HepG2 (cell line): ENCODE data around the gene CLBA1. TPM values are rescaled to one million over a fixed set of nuclear protein-coding genes. Genes with fewer than 3 reads are reported as not detected.

Experiments
- ATAC-seq: fragments of 200-7000 bp; cut with Tn5 transposase; 3 replicates; pipeline ENCODE4 v1.9.1; 2020; ENCODE audit warnings: mild to moderate bottlenecking, moderate library complexity
- BruUV-seq: library from RNA; stranded (reverse); fragments of 400-500 nt; replicated peaks from 2 replicates; lab custom pipeline; 2021; lab: Mats Ljungman, UMichigan
- CTCF ChIA-PET: fragments of 300-600 bp; formaldehyde crosslinking; extraction: SDS; loops from one replicate; lab custom pipeline; 2021; ENCODE audit warnings: low total read pairs, inconsistent platforms, low intra/inter-chr PET ratio; lab: Yijun Ruan, JAX
- POLR2A ChIA-PET: fragments of 350-600 bp; sonication (Branson Sonifier 250); formaldehyde crosslinking; loops from one replicate; lab custom pipeline; 2020; ENCODE audit warnings: antibody characterized with exemption, inconsistent platforms; lab: Yijun Ruan, JAX
- DNase-seq: peaks from one replicate; pipeline ENCODE4 v3.0.0-alpha.2; 2015; ENCODE audit warnings: low spot score
- FAIRE-seq: peaks from 3 replicates; lab custom pipeline; 2011; peaks lifted over from hg19 to GRCh38; lab: Jason Lieb, UNC
- H2AFZ ChIP-seq: one replicate; pipeline ENCODE4 v1.6.1; 2011; ENCODE audit warnings: low read length, inconsistent platforms
- H3K27ac ChIP-seq: fragments of 300-600 bp; 3 replicates; pipeline ENCODE4 v1.8.0; 2011; ENCODE audit warnings: mixed run types, mild to moderate bottlenecking, mixed read lengths, low read length, inconsistent platforms; ENCODE audit not compliant: insufficient read depth; ENCODE audit errors: extremely low read length
- H3K27me3 ChIP-seq, 2 experiments: fragments of 200-600 bp in 1 of 2; 2 replicates in 1 of 2; 3 replicates in 1 of 2; pipeline versions ENCODE4 v1.6.0 to v1.8.0; 2011; ENCODE audit warnings: low read length in 2 of 2, mild to moderate bottlenecking in 2 of 2, moderate library complexity in 2 of 2, inconsistent platforms in 1 of 2; ENCODE audit not compliant: insufficient read depth in 2 of 2, control insufficient read depth in 1 of 2
- H3K36me3 ChIP-seq, 2 experiments: fragments of 200-600 bp in 1 of 2; replicated peaks in 1 of 2; 2 replicates in 1 of 2; 3 replicates in 1 of 2; pipeline versions ENCODE4 v1.5.1 to v1.8.0; 2011; ENCODE audit warnings: low read length in 2 of 2, inconsistent platforms in 1 of 2; ENCODE audit not compliant: insufficient read depth in 2 of 2, control insufficient read depth in 1 of 2
- H3K4me1 ChIP-seq: 2 replicates; pipeline ENCODE4 v1.5.1; 2012; ENCODE audit warnings: low read length, inconsistent platforms; ENCODE audit not compliant: insufficient read depth
- H3K4me2 ChIP-seq: 2 replicates; pipeline ENCODE4 v1.6.0; 2011; ENCODE audit warnings: low read depth, low read length, inconsistent platforms
- H3K4me3 ChIP-seq, 3 experiments: fragments of 200-600 bp in 1 of 3; sonication (generic), shearing (Covaris generic) in 1 of 3; replicated peaks in 1 of 3; 2 replicates each; pipeline ENCODE4 v1.5.1; 2011 to 2016; ENCODE audit warnings: low read length in 3 of 3, inconsistent platforms in 2 of 3, low read depth in 2 of 3, mild to moderate bottlenecking in 2 of 3, control low read depth in 1 of 3, mixed read lengths in 1 of 3; ENCODE audit not compliant: insufficient read depth in 1 of 3
- H3K79me2 ChIP-seq: one replicate; pipeline ENCODE4 v1.6.1; 2011; ENCODE audit warnings: low read length, inconsistent platforms; ENCODE audit not compliant: insufficient read depth
- H3K9ac ChIP-seq: 2 replicates; pipeline ENCODE4 v1.6.0; 2011; ENCODE audit warnings: mild to moderate bottlenecking, low read depth, low read length, inconsistent platforms; ENCODE audit not compliant: insufficient read depth
- H3K9me3 ChIP-seq: 2 replicates; pipeline ENCODE4 v1.5.1; 2012; ENCODE audit warnings: mild to moderate bottlenecking, low read length
- H4K20me1 ChIP-seq: 2 replicates; pipeline ENCODE4 v1.6.0; 2011; ENCODE audit warnings: inconsistent platforms, mild to moderate bottlenecking, low read length, moderate library complexity; ENCODE audit not compliant: insufficient read depth
- EP300 ChIP-seq, 3 experiments: sonication (generic) in 1 of 3; formaldehyde crosslinking in 1 of 3; IDR thresholded peaks; 2 replicates each; pipeline versions ENCODE4 v1.5.1 to v1.6.1; 2011 to 2020; ENCODE audit warnings: low read depth in 2 of 3, low read length in 2 of 3, borderline replicate concordance in 1 of 3, improper control_type of control experiment in 1 of 3, mild to moderate bottlenecking in 1 of 3, missing genetic modification reagents in 1 of 3, moderate library complexity in 1 of 3
- GPN1 ChIP-seq: sonication (generic); formaldehyde crosslinking; IDR thresholded peaks from 2 replicates; pipeline ENCODE4 v1.5.1; 2020; ENCODE audit warnings: missing genetic modification reagents, borderline replicate concordance
- NFE2 ChIP-seq: sonication (generic); formaldehyde crosslinking; IDR thresholded peaks from 2 replicates; pipeline ENCODE4 v1.4.0; 2020; ENCODE audit warnings: missing genetic modification reagents
- NR2F6 ChIP-seq, 2 experiments: IDR thresholded peaks; 2 replicates each; pipeline ENCODE4 v1.6.1; 2016; ENCODE audit warnings: antibody characterized with exemption in 1 of 2, mild to moderate bottlenecking in 1 of 2
- PHF20 ChIP-seq: sonication (generic); formaldehyde crosslinking; IDR thresholded peaks from 2 replicates; pipeline ENCODE4 v1.5.0; 2020; ENCODE audit warnings: mild to moderate bottlenecking, missing genetic modification reagents
- ZNF18 ChIP-seq: sonication (generic); formaldehyde crosslinking; IDR thresholded peaks from 2 replicates; pipeline ENCODE4 v1.8.0; 2022; ENCODE audit warnings: mild to moderate bottlenecking, missing genetic modification reagents; ENCODE audit not compliant: insufficient replicate concordance
- ZNF816 ChIP-seq: sonication (generic); formaldehyde crosslinking; IDR thresholded peaks from 2 replicates; pipeline ENCODE4 v1.8.0; 2022; ENCODE audit warnings: missing genetic modification reagents, mild to moderate bottlenecking, borderline replicate concordance
- WGBS: methylation state at CpG from one replicate; pipeline ENCODE4 v1.1.6; 2017; ENCODE audit warnings: low lambda C conversion rate; 5-methylcytosine and 5-hydroxymethylcytosine counted together
- in situ Hi-C: cut with HindIII; loops from 2 replicates; pipeline ENCODE4 v1.10.0; 2017; ENCODE audit warnings: low pct_unique_long_range_greater_than_20kb; ENCODE audit not compliant: extremely low pct_ligation_motif_present
- intact Hi-C: fragments of 100-400 bp; cut with micrococcal nuclease; formaldehyde crosslinking; loops from one replicate; pipeline ENCODE4 v1.10.0; 2022; ENCODE audit not compliant: unreplicated experiment
- polyA plus RNA-seq, 8 experiments: library from polyadenylated mRNA; depleted of rRNA in 3 of 8; stranded (reverse) in 7 of 8; unstranded in 1 of 8; fragments of >200 nt; fragmentation: Illumina TruSeq in 4 of 8; extraction: Trizol in 4 of 8; gene quantifications; 2 replicates each; pipeline versions ENCODE4 v1.2.1 to v1.2.3, GENCODE V29; 2011 to 2016; ENCODE audit warnings: low read depth in 4 of 8, missing spikeins in 1 of 8, mixed read lengths in 1 of 8; ENCODE audit not compliant: insufficient read depth in 1 of 8
- total RNA-seq, 5 experiments: library from RNA; depleted of rRNA; stranded (reverse); fragments of >200 nt; fragmentation: Illumina TruSeq; extraction: Trizol; gene quantifications; 2 replicates each; pipeline ENCODE4 v1.2.3, GENCODE V29; 2016; ENCODE audit warnings: low read depth in 1 of 5

Gene CLBA1
- total and polyA plus RNA-seq, 2 of the 13 experiments (the other 11 are each of a cell fraction or from before 2014, with no cell fraction given): 1.2 to 1.4 TPM

GRCh38 chr14:104935955-104936354 is 49.6 kb upstream of the CLBA1 start:
- no peak for FAIRE-seq
- ChIA-PET CTCF (no interaction called here), POLR2A (no interaction called here)
- no peak for DNase-seq
- H3K4me2 ChIP-seq: no peak overlapping the region
- no peaks in the 10 kb centered on the region; the same call in 1 of the 2 replicates for H3K4me1 ChIP-seq
- H3K27ac ChIP-seq: no peak overlapping the region
- H3K36me3 ChIP-seq: no peaks in the 10 kb centered on the region
- intact Hi-C loops: no loop called here
- no CpG with 5 or more reads among the region's 2 CpGs for WGBS
- no peak overlapping the region for H3K9ac ChIP-seq
- H3K9me3 ChIP-seq: no peaks in the 10 kb centered on the region
- H2AFZ ChIP-seq: no peak overlapping the region
- no peak for ATAC-seq
- H4K20me1 ChIP-seq: no peaks in the 10 kb centered on the region
- in situ Hi-C loops: no loop called here
- no peak for TF ChIP-seq NR2F6 (IDR thresholded peaks at IDR 0.05)
- no peak for TF ChIP-seq NR2F6 (CRISPR knock-in tag; IDR thresholded peaks at IDR 0.05)
- no peak for TF ChIP-seq GPN1
- no peak for TF ChIP-seq ZNF18 (CRISPR knock-in tag)
- no peak for TF ChIP-seq NFE2 (CRISPR knock-in tag)
- no peak for TF ChIP-seq ZNF816 (CRISPR knock-in tag)
- no peak for TF ChIP-seq EP300 (IDR thresholded peaks at IDR 0.05; ENCODE audit: low read depth in 2 of 2, low read length in 2 of 2)
- TF ChIP-seq EP300 (CRISPR knock-in tag; IDR thresholded peaks at IDR 0.05; ENCODE audit: borderline replicate concordance): no peak
- no peak for TF ChIP-seq PHF20
- H3K79me2 ChIP-seq: no peaks in the 10 kb centered on the region
- BruUV-seq: no TSS peak
- no peak overlapping the region for H3K4me3 ChIP-seq
- H3K27me3 ChIP-seq: peaks cover 18 to 90% of the 10 kb centered on the region in 2 experiments
